Suprapubic skin (tissue), 4 donors: ENCODE data around the gene UVRAG.

ENCODE experiments used
- CTCF ChIP-seq, 2 donors: fragments of 200-600 bp in 1 of 2; fragments of 450-650 bp in 1 of 2; sonication (generic) in 1 of 2; IDR thresholded peaks; one replicate each; pipeline ENCODE4 v1.5.1; 2016 to 2019; ENCODE audit warnings: antibody characterized with exemption in 2 of 2, mild to moderate bottlenecking in 1 of 2, moderate library complexity in 1 of 2
- EP300 ChIP-seq: sonication (generic); formaldehyde crosslinking; IDR thresholded peaks from one replicate; pipeline ENCODE4 v1.6.1; 2017; ENCODE audit warnings: antibody characterized with exemption
- POLR2A ChIP-seq, 2 donors: fragments of 450-650 bp; IDR thresholded peaks; one replicate each; pipeline ENCODE4 v1.6.1; 2017; ENCODE audit warnings: antibody characterized with exemption in 2 of 2, mild to moderate bottlenecking in 2 of 2, moderate library complexity in 2 of 2
- POLR2AphosphoS5 ChIP-seq, 3 donors: sonication (generic); formaldehyde crosslinking; IDR thresholded peaks; one replicate each; pipeline ENCODE4 v1.6.1; 2017; ENCODE audit warnings: antibody characterized with exemption in 3 of 3

- TF ChIP-seq POLR2A (IDR thresholded peaks at IDR 0.05) (no peak), CTCF (IDR thresholded peaks at IDR 0.05) (no peak), EP300 (no peak), POLR2AphosphoS5 (IDR thresholded peaks at IDR 0.05) (no peak)
These were observed 22.8 kb upstream of the UVRAG start for GRCh38 chr11:75792127-75792731.
